HG02588 (cell line): Measurements from ENCODE around the gene TNFRSF13B.
"Not testable (repeated sequence)": the region's sequence is repeated elsewhere in the genome, so short reads cannot be mapped to it uniquely, and the experiment has no call there.

Source experiments
- ATAC-seq: cut with Tn5 transposase; IDR thresholded peaks from one replicate; pipeline ENCODE4 v1.9.1; 2021; ENCODE audit warnings: mild to moderate bottlenecking, moderate library complexity; ENCODE audit not compliant: unreplicated experiment

TNFRSF13B gene

DNA sequence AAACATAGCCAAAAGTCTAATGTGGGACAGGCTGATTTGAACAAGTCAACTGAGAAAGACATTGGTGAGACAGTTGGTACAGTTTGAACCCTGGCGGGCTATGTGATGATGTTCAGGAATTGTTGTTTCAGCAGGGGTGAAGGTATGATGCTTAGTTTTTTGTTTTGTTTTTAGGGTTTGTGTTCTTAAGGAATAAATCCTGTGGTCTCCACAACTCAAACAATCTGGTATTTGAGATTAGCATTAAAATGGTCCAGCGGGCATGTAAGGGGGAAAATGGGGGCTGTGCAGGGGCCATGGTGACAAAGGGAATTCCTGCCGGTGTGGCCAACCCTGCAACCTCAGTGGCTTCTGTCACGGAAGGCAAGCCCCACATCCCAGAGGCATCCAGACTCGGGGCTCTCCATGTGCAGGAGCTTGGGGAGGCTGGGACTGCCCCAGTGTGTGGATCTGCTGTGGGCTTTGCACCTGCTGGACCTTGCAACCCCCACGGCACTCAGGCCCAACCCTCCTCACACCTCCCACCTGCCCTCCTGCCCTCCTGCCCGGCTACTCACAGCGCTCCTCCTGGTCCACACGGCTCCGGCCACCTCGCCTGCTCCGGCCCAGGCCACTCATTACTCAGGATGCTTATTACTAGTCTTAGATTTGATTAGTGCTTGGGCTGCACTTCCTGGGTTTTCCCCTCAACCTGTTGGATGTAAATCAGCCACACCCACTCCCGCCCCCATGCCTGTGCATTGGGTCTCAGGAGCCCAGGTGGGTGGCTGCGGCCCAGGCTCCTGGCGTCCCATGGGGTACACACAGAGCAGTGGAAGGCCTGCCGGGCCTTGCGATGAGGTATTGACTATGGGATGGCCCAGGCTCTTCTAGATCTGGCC lies at the start of gene TNFRSF13B:
Gene TNFRSF13B (minus strand): TSS at position 661 of the 881 bp plus-strand sequence. CDS start 43 bp downstream, at position 618.
- ATAC-seq = peak; percentile 34

DNA sequence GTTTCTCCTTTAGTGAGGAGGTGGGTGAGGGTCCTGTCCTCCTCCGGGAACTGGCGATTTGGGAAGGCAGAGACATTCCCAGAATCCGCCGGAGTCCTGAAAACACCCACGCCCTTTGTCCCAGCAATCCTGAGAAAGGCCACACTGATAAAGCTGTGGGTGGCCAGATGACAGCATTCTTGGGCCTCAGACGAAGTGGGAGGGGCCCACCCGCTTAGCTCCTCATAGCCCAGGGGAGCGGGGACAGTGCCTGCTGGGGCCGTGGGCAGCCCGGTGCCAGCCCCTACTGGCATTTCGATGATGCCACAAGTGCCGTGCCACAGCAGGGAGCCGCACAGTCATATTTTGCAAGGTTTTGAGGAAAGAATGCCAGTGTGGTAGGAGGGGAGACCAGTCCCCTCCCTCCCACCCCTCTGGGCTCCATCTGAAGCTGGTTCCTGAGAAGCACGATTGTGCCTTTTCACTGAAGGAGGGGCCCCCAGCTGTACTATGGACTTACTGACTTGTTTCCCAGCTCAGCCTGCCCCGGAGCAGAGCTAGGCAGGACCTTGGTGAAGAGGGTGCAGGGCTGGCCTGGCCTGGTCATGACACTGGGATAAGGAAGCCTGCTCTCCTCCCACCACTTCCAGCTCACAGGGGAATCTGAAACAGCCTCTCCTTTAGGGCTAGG lies 49.4 kb upstream of the TNFRSF13B start:
- no peak for ATAC-seq

DNA sequence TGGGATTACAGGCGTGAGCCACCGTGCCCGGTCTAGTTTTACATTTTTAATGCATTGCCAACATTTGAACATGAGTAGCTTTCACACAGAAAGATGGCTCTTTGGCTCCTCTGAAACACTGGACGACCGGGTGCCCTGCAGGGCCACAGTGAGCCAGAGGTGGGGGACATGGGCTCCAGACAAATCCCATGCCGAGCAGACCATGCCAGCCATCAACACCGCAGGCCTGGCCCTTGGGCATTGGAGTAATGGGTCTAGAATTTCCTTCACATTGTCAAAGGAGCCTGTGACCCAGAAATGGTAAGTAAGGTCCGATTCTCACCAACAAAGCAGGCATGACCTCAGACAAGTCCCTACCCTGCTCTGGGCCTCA lies 48.9 kb upstream of the TNFRSF13B start:
- no peak for ATAC-seq

DNA sequence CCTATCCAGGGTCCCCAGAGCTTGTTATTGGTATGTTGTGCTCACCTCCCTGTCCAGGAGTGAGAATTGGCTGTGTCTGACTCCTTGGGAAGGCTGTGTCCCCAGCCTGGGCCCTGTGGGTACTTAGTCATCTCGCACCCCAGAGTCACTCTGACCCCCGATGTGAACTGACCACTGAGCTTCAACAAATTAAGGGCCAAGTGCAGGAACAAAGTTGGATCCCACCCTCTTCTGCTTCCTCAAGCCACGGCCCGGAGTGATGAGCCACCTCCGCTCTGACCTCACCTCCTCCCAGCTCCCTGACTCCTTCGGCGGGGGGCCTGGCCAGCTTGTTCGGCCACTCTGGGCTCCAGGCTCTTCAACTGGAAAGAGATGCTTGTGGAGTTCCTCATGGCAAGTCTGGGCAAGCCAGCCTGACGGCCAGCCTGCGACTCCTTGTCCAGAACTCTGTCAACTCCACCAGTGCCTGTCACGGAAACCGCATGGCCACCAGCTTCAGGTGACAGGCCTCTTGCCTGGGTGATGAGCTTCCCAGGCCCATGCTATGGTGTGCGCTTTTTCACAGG lies 48.1 kb upstream of the TNFRSF13B start:
- no peak for ATAC-seq

DNA sequence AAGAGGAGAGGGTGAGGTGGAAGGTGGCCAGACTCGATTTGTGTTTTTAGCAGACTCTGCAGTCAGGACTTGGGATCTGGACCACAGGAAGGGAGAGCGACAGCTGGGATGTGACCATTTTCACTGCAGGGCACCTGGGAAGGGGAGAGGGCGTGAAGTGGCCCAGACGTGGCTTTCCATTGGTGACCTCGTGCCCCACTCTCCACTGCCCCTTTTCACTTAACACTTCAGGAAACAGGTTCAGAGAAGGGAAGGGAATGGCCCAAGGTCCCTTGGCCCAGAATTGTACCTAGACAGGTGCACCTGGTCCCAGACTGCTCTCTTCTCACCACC lies 47.5 kb upstream of the TNFRSF13B start:
- ATAC-seq = no peak

DNA sequence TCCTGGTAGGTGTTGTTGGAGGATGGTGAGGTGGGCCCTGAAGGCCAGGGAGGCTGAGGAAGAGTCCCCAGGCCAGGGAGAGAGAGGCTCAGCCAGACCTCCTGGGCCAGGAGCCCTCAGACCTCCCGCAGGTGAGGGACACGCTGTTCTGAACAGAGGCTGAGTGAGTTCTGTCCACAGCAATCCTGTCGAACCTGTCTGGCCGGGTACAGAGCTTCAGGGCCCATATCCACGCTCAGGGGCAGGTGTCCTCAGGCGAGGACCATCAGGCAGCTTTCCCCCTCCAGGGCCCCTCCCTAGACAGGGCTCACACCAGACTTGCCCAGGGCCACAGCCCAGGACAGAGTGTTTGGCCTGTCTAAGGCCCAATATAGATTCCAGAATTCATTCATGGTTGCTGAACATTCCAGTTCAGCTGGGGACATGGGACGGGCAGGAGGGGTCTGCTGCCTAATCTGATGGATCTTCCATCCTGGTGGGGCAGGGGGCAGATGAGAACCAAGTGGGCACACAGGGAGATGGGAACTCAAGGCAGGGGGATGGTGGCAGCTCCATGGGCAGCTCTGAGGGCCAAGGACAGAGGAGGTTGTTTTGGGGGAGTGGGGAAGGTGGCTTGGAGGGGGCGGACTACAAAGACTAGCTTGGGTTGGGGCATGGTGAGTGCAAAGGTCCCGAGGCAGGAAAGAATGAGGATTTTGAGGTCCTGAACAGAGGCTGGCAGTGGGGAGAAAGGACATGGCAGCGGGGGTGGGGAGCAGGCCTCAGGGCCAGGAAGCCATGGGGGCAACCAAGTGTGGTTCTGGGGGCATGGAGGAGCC lies 46.9 kb upstream of the TNFRSF13B start:
- no peak for ATAC-seq

DNA sequence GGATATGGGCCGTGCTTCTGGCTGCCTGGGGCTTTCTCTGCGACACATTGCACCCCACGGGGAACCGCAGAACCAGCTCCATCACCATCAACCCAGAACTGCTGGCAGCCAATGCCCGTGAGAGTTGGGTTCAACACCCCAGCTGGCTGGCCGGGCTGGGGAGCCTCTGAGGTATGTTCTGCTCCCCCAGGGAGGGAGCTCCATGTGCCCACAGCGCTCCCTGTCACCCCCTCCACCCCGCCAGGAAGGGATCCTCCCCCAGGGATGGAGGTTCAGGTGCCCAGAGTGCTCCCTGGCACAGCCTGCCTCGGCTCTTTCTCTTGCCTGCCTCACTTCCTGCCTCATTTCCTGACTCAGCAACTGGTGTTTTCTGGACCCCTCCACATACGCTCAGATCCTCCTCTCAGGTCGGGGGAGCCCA lies 46.1 kb upstream of the TNFRSF13B start:
- ATAC-seq = no peak

DNA sequence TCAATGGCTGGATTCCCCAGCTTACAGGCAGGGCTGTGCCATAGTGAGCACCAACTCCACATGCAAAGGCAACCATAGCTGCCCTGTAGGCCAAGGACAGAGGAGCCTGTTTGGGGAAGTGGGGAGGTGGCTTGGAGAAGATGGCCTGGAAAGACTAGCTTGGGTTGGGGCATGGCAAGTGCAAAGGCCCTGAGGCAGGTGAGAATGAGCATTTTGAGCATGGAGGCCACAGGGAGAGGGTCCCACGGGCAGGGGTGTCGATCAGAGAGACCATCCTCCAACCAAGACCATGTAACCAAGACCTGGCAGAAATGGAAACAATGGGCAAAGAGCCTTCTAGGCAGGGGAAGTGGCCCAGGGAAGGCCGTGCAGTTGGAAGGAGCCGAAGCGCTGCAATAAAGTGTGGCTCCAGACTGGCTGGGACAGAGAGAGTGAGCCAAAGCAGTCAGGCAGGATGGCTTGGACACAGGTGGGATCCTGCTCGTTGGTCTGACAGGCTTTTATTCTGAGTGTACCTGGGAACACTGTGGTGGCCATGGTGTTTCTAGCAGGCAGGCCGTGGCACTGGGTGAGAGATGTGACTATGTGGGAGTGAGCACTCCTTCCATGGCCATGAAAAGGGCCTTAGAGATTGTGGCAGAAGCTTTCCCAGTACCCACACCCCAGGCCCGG lies 45.6 kb upstream of the TNFRSF13B start:
- ATAC-seq = no peak

DNA sequence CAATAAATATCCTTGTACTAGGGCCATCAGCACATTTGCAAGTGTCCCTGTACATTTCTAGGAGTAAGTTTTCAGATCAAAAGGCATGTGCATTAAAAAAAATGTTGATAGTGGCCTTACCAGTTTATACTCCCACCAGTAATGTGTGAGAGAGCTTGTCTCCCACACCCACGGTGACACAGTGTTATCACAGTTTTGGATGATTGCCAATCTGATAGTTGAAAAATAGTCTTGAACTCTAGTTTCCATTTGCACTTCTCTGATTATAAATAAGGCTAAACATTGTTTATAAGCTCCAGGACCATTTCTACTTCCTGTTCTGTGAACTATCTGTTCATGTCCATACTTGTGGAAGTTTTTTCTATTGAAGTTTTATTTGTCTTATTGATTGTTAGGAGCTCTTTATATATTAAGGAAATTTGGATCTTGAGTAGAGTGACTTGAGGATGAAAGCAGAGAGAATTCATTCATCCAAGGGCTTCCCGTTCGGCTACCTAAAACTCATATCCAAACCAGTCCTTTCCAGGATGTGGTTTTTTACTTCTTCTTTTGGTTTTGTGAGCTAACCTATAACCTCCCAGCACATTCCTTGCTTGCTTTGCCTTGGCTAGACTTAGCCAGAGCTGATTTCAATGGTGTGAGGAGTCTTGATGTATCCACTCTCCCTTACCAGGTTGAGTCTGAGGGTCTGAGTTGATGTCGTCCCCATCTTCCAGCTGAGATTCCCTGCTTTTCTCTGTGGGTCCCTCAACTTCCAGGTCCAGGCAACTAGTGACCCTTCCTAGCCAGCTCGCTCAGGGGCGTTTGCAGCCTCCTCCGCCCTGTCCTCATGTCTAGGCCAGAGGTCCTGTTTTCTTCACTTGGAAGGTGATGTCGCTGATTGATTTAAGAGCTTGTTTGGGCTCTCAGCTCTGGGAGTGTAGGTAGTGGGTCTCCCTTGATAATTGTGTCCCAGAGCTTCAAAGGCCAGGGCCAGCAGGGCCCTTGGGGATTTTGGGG lies 44.6 kb upstream of the TNFRSF13B start:
- ATAC-seq = not testable (repeated sequence)

DNA sequence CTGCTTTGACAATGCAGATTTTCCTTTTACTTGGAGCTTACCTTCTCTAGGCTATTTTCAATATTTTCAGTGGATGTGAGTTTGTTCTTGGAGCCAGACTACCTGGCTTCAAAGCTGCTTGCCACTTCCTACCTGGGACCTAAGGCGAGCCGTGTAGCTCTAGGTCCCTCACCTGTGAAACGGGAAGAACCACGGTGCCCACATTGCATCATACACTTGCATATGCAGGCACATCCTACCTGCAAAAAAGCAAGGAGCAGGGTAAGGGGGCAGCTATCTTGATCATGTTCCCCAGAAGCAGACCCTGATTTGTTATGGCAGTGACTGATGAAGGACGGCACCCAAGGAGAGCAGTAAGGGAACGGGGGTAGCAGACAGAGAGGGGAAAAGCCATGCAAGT lies 43.3 kb upstream of the TNFRSF13B start:
- ATAC-seq = no peak

DNA sequence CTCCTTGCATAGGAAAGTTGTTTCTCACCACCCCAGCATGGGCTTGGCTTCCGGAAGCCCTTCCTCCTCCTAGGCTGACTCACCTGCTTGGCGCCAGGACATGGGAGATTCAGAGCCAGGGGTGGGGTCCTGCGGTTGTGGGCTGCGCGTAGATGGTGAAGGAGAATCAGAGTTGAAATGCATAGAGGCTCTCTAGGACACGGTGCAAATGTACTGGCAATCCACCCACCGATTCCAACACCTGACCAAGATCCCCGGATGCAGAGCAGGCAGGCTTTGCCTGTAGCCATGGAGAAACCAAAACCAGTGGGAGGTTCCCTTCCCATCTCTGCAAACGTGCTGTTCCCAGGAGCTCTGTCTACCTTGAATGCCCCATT lies 42.8 kb upstream of the TNFRSF13B start:
- ATAC-seq = not testable (repeated sequence)

DNA sequence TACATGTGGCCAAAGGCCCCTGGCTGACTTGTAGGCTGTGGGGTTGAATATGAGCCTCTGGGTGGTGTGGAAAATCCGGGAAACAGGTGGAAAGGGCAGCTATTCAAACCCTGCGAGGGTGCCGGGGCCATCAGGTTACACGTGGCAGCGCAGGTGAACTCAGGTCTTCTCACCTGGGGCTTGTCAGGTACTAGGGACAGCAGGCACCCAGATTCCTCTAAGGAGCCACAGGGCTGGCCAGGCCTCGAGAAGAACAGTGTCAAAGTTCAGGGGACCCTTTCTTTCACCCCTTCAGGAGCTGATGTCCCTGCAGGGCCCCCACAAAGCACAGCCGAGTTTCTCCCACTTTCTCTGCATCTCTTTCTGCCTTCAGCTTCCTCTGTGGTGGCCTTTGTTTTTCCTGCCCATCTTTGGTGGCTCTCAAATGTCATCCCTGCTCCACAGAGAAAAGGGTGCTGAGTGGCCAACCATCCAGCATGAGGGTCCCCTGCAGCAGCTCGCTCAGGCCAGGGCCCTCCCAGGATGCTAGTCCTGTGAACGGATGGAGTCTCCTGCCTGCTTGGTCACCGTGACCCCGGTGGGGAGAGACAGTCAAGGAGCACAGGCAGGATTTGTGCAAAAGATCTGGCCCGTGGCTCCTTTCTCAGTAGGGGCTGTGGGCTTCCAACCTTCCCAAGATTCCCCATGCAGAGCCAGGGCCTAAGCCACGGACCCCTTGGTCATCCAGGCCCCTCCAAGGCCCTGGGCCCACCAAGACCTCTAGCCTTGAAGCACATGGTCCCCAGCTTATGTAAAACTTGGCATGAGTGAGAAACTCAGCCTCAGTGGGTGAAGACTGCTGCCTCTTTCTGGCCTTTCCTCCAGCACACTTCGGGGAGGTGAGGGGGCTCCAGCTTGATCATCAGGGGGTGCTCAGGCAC lies 42.2 kb upstream of the TNFRSF13B start:
- not testable (repeated sequence) for ATAC-seq

DNA sequence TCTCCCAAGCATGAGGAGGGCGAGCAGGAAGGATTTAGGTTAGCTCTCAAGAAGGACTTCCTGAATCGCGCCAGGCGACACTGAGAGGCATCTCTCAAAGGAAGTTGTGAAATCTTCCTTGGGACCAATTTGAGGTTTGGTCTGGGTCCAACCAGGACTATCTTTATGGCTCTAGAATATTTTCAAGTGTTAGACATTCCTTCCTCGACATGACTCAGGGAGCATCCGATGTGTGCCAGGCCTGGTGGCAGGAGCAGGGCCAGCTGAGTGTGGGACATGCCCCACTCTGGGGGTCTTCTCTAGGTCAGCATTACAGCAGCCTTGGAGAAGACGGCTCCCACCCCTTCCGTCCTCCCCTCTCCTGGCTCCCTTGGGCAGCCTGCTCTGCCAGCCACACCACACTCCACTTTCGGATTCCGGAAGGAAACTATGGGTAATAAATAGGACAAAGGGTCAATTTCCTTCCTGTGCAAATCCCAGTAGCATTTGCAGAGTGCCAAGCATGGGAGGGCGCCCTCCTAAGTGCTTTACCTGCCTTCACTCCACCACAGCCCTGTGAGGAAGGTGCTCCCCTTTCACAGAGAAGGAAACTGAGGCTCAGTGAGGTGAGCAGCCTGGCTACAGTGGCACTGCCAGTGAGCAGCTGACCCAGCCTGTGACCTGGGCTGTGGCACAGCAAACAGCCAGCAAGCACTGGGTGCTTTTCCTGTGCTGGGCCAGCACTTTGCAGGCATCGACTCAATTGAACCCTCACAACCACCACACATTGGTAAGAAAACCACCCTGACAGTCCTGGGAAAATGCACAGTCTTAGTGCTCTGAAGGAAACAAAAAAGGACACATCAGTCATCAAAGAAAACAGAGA lies 39.4 kb upstream of the TNFRSF13B start:
- not testable (repeated sequence) for ATAC-seq

DNA sequence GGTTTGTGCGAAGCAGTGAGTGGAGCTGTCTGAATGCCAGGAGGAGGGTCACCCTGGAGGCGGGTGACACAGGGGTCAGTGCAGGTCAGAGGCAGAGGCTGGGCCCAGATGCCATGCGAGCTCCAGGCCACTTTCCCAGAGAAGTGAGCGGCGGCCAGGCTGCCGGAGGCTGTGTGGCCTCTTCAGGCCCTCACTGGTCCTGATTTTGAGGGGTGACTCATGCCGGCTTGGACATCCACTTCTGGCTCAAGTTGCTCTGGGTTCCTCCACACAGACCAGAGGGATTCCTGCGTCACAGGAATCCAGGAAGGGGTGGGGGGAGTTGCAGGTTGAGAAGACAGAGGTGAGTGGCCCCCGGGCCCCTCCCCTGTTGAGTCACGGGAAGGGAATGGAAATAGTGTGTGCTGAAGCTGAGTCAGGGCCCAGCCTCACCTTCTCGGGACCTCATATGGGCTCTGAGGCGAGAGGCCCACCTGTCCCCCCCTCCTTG lies 38.7 kb upstream of the TNFRSF13B start:
- not testable (repeated sequence) for ATAC-seq

DNA sequence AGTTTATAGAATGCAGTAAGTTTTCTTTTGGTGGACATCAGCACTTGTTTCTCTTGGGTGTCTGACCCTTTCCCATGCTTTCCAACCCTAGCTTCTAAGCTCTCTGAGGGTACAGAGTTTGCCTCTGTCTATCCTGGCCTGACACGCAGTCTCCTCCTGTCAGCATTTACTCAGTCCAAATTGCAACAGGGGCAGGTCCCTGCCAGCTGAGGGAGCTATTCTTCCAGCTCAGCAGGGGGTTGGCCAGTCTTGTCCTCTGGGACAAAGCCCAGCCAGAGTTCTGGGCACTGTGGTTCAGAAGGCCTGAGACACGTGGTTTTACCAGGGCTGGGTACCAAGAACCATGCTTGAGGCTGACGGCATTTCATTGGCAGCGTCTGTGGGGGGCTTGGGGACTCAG lies 38.1 kb upstream of the TNFRSF13B start:
- ATAC-seq = not testable (repeated sequence)

DNA sequence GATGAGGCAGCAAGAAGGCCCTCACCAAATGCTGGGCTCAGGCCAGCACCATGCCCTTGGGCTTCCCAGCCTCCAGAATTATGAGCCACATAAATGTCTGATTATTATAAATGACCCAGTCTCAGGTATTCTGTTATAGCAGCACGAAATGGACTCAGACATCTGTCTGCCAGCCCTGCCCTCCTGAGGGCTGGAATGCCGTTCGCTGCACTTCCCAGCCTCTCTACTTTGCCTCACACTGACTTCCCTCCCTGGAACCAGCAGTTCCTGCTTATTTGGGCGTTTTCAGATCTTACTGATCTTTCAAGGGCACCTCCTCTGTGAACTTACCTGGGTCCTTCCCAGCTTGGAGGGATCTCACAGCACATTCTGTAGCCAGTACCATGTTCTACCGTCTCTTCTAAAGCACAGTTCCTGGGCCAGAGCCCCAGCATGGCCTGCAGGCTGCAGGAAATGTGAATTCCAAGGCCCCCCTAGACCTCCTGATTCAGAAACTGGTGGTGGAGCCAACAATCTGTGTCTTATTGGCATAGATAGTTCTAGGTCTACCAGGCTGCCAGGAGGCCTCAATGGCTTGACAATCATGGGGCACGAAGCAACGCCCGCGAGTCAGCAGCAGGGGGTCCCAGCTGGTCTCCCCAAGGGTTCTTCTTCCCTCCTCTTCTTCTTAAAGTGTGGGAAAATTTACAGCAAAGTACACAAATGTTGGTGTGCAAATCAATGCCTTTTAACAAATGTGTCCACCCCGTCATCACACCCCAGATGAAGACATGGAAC lies 36.9 kb upstream of the TNFRSF13B start:
- not testable (repeated sequence) for ATAC-seq
